Left lung (tissue), 10 donors: ENCODE measurements around the gene RHD. TPM values are rescaled to one million over a fixed set of nuclear protein-coding genes. Genes with fewer than 3 reads are reported as not detected.

Experiments used
- ATAC-seq: fragments of 200-7000 bp; cut with Tn5 transposase; one replicate; pipeline ENCODE4 v1.9.1; 2020; ENCODE audit warnings: moderate library complexity
- DNase-seq, 4 donors: peaks; one replicate each; pipeline ENCODE4 v3.0.0-alpha.2; 2013 to 2020
- H3K27ac ChIP-seq, 2 donors: fragments of 200-600 bp; sonication (generic) in 1 of 2; one replicate each; pipeline versions ENCODE4 v1.5.0 to v1.8.0; 2020 to 2021
- H3K27me3 ChIP-seq, 2 donors: fragments of 200-600 bp; sonication (generic) in 1 of 2; one replicate each; pipeline versions ENCODE4 v1.5.0 to v1.8.0; 2020 to 2021
- H3K36me3 ChIP-seq, 2 donors: fragments of 200-600 bp; sonication (generic) in 1 of 2; one replicate each; pipeline versions ENCODE4 v1.5.0 to v1.8.0; 2020 to 2021
- H3K4me1 ChIP-seq, 2 donors: fragments of 200-600 bp; one replicate each; pipeline ENCODE4 v1.8.0; 2021
- H3K4me3 ChIP-seq, 2 donors: fragments of 200-600 bp; sonication (generic) in 1 of 2; one replicate each; pipeline versions ENCODE4 v1.5.0 to v1.8.0; 2020 to 2021; ENCODE audit warnings: mild to moderate bottlenecking in 1 of 2
- H3K9me3 ChIP-seq, 2 donors: fragments of 200-600 bp; sonication (generic) in 1 of 2; one replicate each; pipeline versions ENCODE4 v1.5.0 to v1.8.0; 2020 to 2021
- CTCF ChIP-seq, 2 donors: fragments of 200-600 bp; sonication (generic) in 1 of 2; IDR thresholded peaks; one replicate each; pipeline versions ENCODE4 v1.5.0 to v1.8.0; 2021; ENCODE audit warnings: antibody characterized with exemption in 2 of 2
- intact Hi-C, 2 donors: fragments of 100-400 bp; cut with DNase I; formaldehyde crosslinking; loops; one replicate each; pipeline versions ENCODE4 v1.11.2 to v1.14.2; 2022
- polyA plus RNA-seq, 6 donors: library from polyadenylated mRNA; unstranded; fragments of 120-200 nt; gene quantifications; one replicate each; pipeline ENCODE4 v1.2.1, GENCODE V29; 2013; ENCODE audit not compliant: insufficient read length in 6 of 6
- total RNA-seq, 2 donors: library from RNA; stranded (reverse); fragmentation: NEBNext Ultra II Directional; extraction: Animal tissue kit (Norgen Biotek cat#: 25700); gene quantifications; one replicate each; pipeline ENCODE4 v1.2.1, GENCODE V29; 2021
- donor health status: DM: no; HTN: yes; CAD: no.
- donor health status: DM: no; HTN: no; CAD: no.

Gene RHD
- total and polyA plus RNA-seq, 8 donors: 0.10 to 3.1 (median 1.8) TPM

GRCh38 chr1:25343872-25344271 lies 71.6 kb downstream of the RHD start:
- intact Hi-C loops: no loop called here
- ATAC-seq (no peak), DNase-seq (no peak)
- no peak overlapping the region for H3K27ac ChIP-seq
- H3K4me1 ChIP-seq: peaks cover 10 to 25% of the 10 kb centered on the region in 2 donors
- TF ChIP-seq CTCF (IDR thresholded peaks at IDR 0.05): no peak
- no peak overlapping the region for H3K4me3 ChIP-seq
- no peaks in the 10 kb centered on the region for H3K27me3 ChIP-seq
- no peaks in the 10 kb centered on the region for H3K9me3 ChIP-seq
- peaks cover 0 to 61% of the 10 kb centered on the region in 2 donors for H3K36me3 ChIP-seq

- peaks cover 0 to 90% of the 10 kb centered on the region in 2 donors for H3K36me3 ChIP-seq
- H3K4me1 ChIP-seq: no peaks in the 10 kb centered on the region
These were observed 75.2 kb downstream of the RHD start for GRCh38 chr1:25347556-25347955.

GRCh38 chr1:25349606-25350005 lies 77.3 kb downstream of the RHD start:
- H3K27ac ChIP-seq: no peak overlapping the region
- ATAC-seq (no peak), DNase-seq (no peak)
- no peaks in the 10 kb centered on the region for H3K27me3 ChIP-seq
- H3K9me3 ChIP-seq: no peaks in the 10 kb centered on the region
- intact Hi-C loops: no loop called here
- H3K4me3 ChIP-seq: no peak overlapping the region
- peaks cover 4 to 90% of the 10 kb centered on the region in 2 donors for H3K36me3 ChIP-seq
- no peaks in the 10 kb centered on the region for H3K4me1 ChIP-seq
- TF ChIP-seq CTCF (IDR thresholded peaks at IDR 0.05): no peak

More at GRCh38 chr1:25347556-25347955, 75.2 kb downstream of the RHD start:
- Histone ChIP-seq H3K9me3 (no peaks in the 10 kb centered on the region), H3K27me3 (no peaks in the 10 kb centered on the region), H3K4me3 (no peak overlapping the region), H3K27ac (no peak overlapping the region)
- ATAC-seq: no peak
- DNase-seq: no peak
- no peak for TF ChIP-seq CTCF (IDR thresholded peaks at IDR 0.05)
- intact Hi-C loops: no loop called here

- H3K4me3 ChIP-seq: no peak overlapping the region
- peaks cover 4 to 91% of the 10 kb centered on the region in 2 donors for H3K36me3 ChIP-seq
- ATAC-seq: no peak
- no peak for DNase-seq
- no peaks in the 10 kb centered on the region for H3K9me3 ChIP-seq
- H3K4me1 ChIP-seq: no peaks in the 10 kb centered on the region
- H3K27ac ChIP-seq: no peak overlapping the region
- intact Hi-C loops: no loop called here
- TF ChIP-seq CTCF (IDR thresholded peaks at IDR 0.05): no peak
- no peaks in the 10 kb centered on the region for H3K27me3 ChIP-seq
These were observed 83.6 kb downstream of the RHD start for GRCh38 chr1:25355841-25356395.

- Histone ChIP-seq H3K4me1 (no peaks in the 10 kb centered on the region), H3K9me3 (no peaks in the 10 kb centered on the region), H3K36me3 (peaks cover 4 to 94% of the 10 kb centered on the region in 2 donors), H3K27me3 (no peaks in the 10 kb centered on the region), H3K4me3 (no peak overlapping the region), H3K27ac (no peak overlapping the region)
- DNase-seq (no peak), ATAC-seq (no peak)
- intact Hi-C loops: no loop called here
- no peak for TF ChIP-seq CTCF (IDR thresholded peaks at IDR 0.05)
These were observed 84.1 kb downstream of the RHD start for GRCh38 chr1:25356441-25356840.
